OCI-LY7 (cell line): ENCODE measurements around the gene FOXM1. TPM values are rescaled to one million over a fixed set of nuclear protein-coding genes. Genes with fewer than 3 reads are reported as not detected.
A peak's percentile ranks its signal among the peaks of the same experiment; 100 is the strongest.

Experiments
- Bru-seq: library from RNA; stranded (reverse); fragments of 400-500 nt; gene quantifications from one replicate; lab custom pipeline; 2021; lab: Mats Ljungman, UMichigan
- BruChase-seq, 2 experiments: library from RNA; stranded (reverse); fragments of 400-500 nt; gene quantifications; one replicate each; lab custom pipeline; 2021; lab: Mats Ljungman, UMichigan
- BruUV-seq: library from RNA; stranded (reverse); fragments of 400-500 nt; replicated peaks from 2 replicates; lab custom pipeline; 2021; lab: Mats Ljungman, UMichigan
- CTCF ChIA-PET: fragments of 300-600 bp; sonication (Branson Sonifier 250); formaldehyde crosslinking; loops from one replicate; lab custom pipeline; 2022; ENCODE audit warnings: antibody characterized with exemption; ENCODE audit not compliant: unreplicated experiment; lab: Charles Lee
- POLR2A ChIA-PET: fragments of 300-600 bp; sonication (Branson Sonifier 250); formaldehyde crosslinking; loops from one replicate; lab custom pipeline; 2022; ENCODE audit warnings: antibody characterized with exemption; lab: Charles Lee
- DNase-seq: peaks from one replicate; pipeline ENCODE4 v3.0.0-alpha.2; 2015; ENCODE audit warnings: low spot score
- H2AFZ ChIP-seq: fragments of 200-600 bp; sonication (generic), shearing (Covaris generic); 2 replicates; pipeline ENCODE4 v1.6.1; 2014; ENCODE audit warnings: mild to moderate bottlenecking, antibody characterized with exemption, low read length, moderate library complexity
- H3K27ac ChIP-seq: fragments of 200-600 bp; sonication (generic); 2 replicates; pipeline ENCODE4 v1.5.1; 2014; ENCODE audit warnings: mixed run types, low read depth, mild to moderate bottlenecking, moderate library complexity, low read length, inconsistent platforms; ENCODE audit not compliant: poor library complexity, severe bottlenecking
- H3K36me3 ChIP-seq: fragments of 200-600 bp; sonication (generic); 2 replicates; pipeline ENCODE4 v1.6.1; 2014; ENCODE audit warnings: mild to moderate bottlenecking, antibody characterized with exemption, low read length, moderate library complexity, mixed read lengths; ENCODE audit not compliant: insufficient read depth
- H3K4me1 ChIP-seq: fragments of 200-600 bp; sonication (generic); 2 replicates; pipeline ENCODE4 v1.5.1; 2014; ENCODE audit warnings: mild to moderate bottlenecking, low read length; ENCODE audit not compliant: insufficient read depth, poor library complexity, severe bottlenecking
- H3K4me2 ChIP-seq: fragments of 200-600 bp; sonication (generic); 2 replicates; pipeline ENCODE4 v1.6.1; 2014; ENCODE audit warnings: mild to moderate bottlenecking, low read length
- H3K4me3 ChIP-seq: fragments of 200-600 bp; sonication (generic); 2 replicates; pipeline ENCODE4 v1.5.1; 2014; ENCODE audit warnings: mild to moderate bottlenecking, low read depth, low read length; ENCODE audit not compliant: poor library complexity, severe bottlenecking
- H3K79me2 ChIP-seq: fragments of 200-600 bp; sonication (generic); 2 replicates; pipeline ENCODE4 v1.6.1; 2016; ENCODE audit warnings: low read depth, mild to moderate bottlenecking, low read length, moderate library complexity, mixed read lengths; ENCODE audit not compliant: insufficient read depth
- H3K9me2 ChIP-seq: fragments of 200-600 bp; sonication (generic); 2 replicates; pipeline ENCODE4 v1.6.1; 2016; ENCODE audit warnings: mild to moderate bottlenecking, low read length, mixed read lengths; ENCODE audit not compliant: insufficient read depth
- H3K9me3 ChIP-seq: fragments of 200-600 bp; sonication (generic); 2 replicates; pipeline ENCODE4 v1.6.1; 2014; ENCODE audit warnings: mild to moderate bottlenecking, mixed run types, low read length, mixed read lengths
- H4K20me1 ChIP-seq: fragments of 200-600 bp; sonication (generic); 2 replicates; pipeline ENCODE4 v1.6.1; 2014; ENCODE audit warnings: mild to moderate bottlenecking, antibody characterized with exemption, low read length, moderate library complexity, mixed read lengths; ENCODE audit not compliant: insufficient read depth
- CTCF ChIP-seq: fragments of 200-600 bp; sonication (generic); conservative IDR thresholded peaks from 2 replicates; pipeline ENCODE4 v1.5.1; 2014; ENCODE audit warnings: mild to moderate bottlenecking, antibody characterized with exemption, low read length, moderate library complexity, mixed read lengths
- EZH2phosphoT487 ChIP-seq: fragments of 200-600 bp; sonication (generic); IDR thresholded peaks from 2 replicates; pipeline ENCODE4 v1.6.1; 2018; ENCODE audit warnings: low read depth, borderline replicate concordance, mild to moderate bottlenecking, mixed run types, antibody characterized with exemption, low read length, moderate library complexity, mixed read lengths
- intact Hi-C: fragments of 100-400 bp; cut with micrococcal nuclease; formaldehyde crosslinking; loops from one replicate; pipeline ENCODE4 v1.10.0; 2022; ENCODE audit not compliant: unreplicated experiment
- long read RNA-seq: library from polyadenylated mRNA; stranded (forward); transcript quantifications from one replicate; pipeline ENCODE4 v2.0.0, GENCODE V29; 2022
- total RNA-seq, 2 experiments: library from RNA; depleted of rRNA in 1 of 2; stranded (reverse); fragments of >200 nt in 1 of 2; shearing (Covaris generic) in 1 of 2; gene quantifications; 2 replicates each; pipeline ENCODE4 v1.2.3, GENCODE V29; 2014 to 2022

FOXM1 gene, protein sequence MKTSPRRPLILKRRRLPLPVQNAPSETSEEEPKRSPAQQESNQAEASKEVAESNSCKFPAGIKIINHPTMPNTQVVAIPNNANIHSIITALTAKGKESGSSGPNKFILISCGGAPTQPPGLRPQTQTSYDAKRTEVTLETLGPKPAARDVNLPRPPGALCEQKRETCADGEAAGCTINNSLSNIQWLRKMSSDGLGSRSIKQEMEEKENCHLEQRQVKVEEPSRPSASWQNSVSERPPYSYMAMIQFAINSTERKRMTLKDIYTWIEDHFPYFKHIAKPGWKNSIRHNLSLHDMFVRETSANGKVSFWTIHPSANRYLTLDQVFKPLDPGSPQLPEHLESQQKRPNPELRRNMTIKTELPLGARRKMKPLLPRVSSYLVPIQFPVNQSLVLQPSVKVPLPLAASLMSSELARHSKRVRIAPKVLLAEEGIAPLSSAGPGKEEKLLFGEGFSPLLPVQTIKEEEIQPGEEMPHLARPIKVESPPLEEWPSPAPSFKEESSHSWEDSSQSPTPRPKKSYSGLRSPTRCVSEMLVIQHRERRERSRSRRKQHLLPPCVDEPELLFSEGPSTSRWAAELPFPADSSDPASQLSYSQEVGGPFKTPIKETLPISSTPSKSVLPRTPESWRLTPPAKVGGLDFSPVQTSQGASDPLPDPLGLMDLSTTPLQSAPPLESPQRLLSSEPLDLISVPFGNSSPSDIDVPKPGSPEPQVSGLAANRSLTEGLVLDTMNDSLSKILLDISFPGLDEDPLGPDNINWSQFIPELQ
- total RNA-seq (2014; rRNA removed; shearing (Covaris generic)), result 91.7 and 109 TPM in 2 replicates
- total RNA-seq (2022), result 173 and 194 TPM in 2 replicates
- Bru-seq, nascent RNA, result percentile 87 among the genes with signal in this experiment
- percentile 96 among the genes with signal in this experiment for BruChase-seq, experiment 1, labeled RNA remaining after a 6-hour chase
- BruChase-seq, experiment 2, labeled RNA remaining after a 2-hour chase, result percentile 93 among the genes with signal in this experiment
- long read RNA-seq, transcript FOXM1-202 (9 exons, 3,315 nt), result major isoform, 17 of 572 reads
- long read RNA-seq, partial matches to known transcripts, result 7 of 572 reads
- long read RNA-seq, other reads (novel, unspliced or antisense), result 542 of 572 reads

- peak within 1 kb of the TSS; percentile 76 for H3K27ac ChIP-seq
- peaks cover 88% of the 10 kb centered on the region for H3K79me2 ChIP-seq
These were observed at the start of gene FOXM1, which contains the start of gene RHNO1 for GRCh38 chr12:2877047-2877952. Gene FOXM1, minus strand, starts transcription at chr12:2877174. Its CDS starts 2,696 bp downstream, at chr12:2874478. Gene RHNO1, plus strand, starts transcription at chr12:2877223. Its CDS starts 8,144 bp downstream, at chr12:2885367.

DNA sequence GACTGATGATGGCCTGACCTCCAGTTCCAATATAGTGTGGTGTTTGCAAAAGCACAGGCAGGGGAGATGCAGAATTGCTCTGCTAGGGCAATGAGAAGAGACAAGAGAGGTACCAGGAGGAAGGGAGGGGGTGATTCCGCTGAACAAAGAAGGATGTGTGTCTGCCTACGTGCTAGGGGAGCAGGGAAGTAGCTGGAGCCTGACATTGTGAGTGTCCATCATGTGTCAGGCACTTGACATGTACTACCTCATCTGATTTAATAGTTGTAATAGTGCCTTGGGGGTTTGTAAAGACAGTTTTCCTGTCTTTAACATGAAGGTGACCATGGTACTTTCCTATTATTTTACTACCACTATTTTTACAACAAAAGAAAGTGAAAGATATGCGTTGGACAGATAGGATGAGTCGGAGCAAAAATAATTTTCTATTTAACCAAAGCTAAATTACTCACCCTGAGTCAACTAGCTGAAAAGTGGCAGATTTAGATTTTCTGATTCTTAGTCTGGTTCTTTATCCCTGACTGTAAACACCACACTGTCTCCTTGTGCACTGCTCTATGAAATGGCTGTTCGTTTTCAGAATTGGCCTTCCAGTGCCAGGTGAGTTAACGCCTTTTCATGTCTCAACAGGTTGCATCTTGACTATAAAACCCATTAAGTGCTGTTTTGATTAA is 48.5 kb upstream of the FOXM1 start:
- no peaks in the 10 kb centered on the region for H3K79me2 ChIP-seq
- H3K4me2 ChIP-seq, result no peak overlapping the region
- no peak for TF ChIP-seq CTCF
- no peak for TF ChIP-seq EZH2phosphoT487
- H2AFZ ChIP-seq, result no peak overlapping the region
- intact Hi-C loops, result no loop called here
- no peaks in the 10 kb centered on the region for H3K9me2 ChIP-seq
- no peaks in the 10 kb centered on the region for H3K9me3 ChIP-seq
- H3K4me1 ChIP-seq, result no peaks in the 10 kb centered on the region
- CTCF ChIA-PET, result interaction anchor here (0.7 kb wide), 1 partner anchor 12 kb away, joined by 3 read pairs; no protein-coding TSS in a partner anchor
- no peak overlapping the region for H3K4me3 ChIP-seq
- H3K36me3 ChIP-seq, result peaks cover 19% of the 10 kb centered on the region
- no TSS peak for BruUV-seq
- POLR2A ChIA-PET, result no interaction called here
- no peaks in the 10 kb centered on the region for H4K20me1 ChIP-seq
- H3K27ac ChIP-seq, result no peak overlapping the region
- DNase-seq, result no peak

More at GRCh38 chr12:2877047-2877952, at the start of gene FOXM1, which contains the start of gene RHNO1:
- POLR2A ChIA-PET, result interaction anchor here (0.6 to 1.8 kb wide), 3 partner anchors 13 to 86 kb away, joined by 3 to 9 read pairs (median 5); partner anchors contain the start of gene TULP3
- Histone ChIP-seq H3K4me1 (peaks cover 29% of the 10 kb centered on the region), H4K20me1 (no peaks in the 10 kb centered on the region), H3K4me3 (peak within 1 kb of the TSS; percentile 76), H3K9me3 (no peaks in the 10 kb centered on the region), H3K36me3 (peaks cover 62% of the 10 kb centered on the region), H2AFZ (peak within 1 kb of the TSS; percentile 51), H3K9me2 (no peaks in the 10 kb centered on the region), H3K4me2 (peak within 1 kb of the TSS; percentile 96)
- intact Hi-C loops, result loop anchor here (2.0 kb wide), 1 partner anchor 64 kb away; the partner anchor contains the start of gene ITFG2
- TF ChIP-seq CTCF (no peak), EZH2phosphoT487 (no peak)
- CTCF ChIA-PET, result no interaction called here
- TSS peak; percentile 87 for BruUV-seq
- DNase-seq, result peak; percentile 90
